H1 (cell line): ENCODE measurements around the gene PHLDA2. TPM values are rescaled to one million over a fixed set of nuclear protein-coding genes. Genes with fewer than 3 reads are reported as not detected.

Experiments
- CTCF ChIA-PET: fragments of 300-600 bp; sonication (Branson Sonifier 250); formaldehyde crosslinking; loops from one replicate; lab custom pipeline; 2021; ENCODE audit not compliant: partially characterized antibody; lab: Charles Lee
- POLR2A ChIA-PET: fragments of 300-600 bp; sonication (Branson Sonifier 250); formaldehyde crosslinking; loops from one replicate; lab custom pipeline; 2021; ENCODE audit warnings: inconsistent platforms; ENCODE audit not compliant: partially characterized antibody; lab: Charles Lee
- DNase-seq, 2 experiments: peaks; one replicate each; pipeline versions ENCODE4 v3.0.0 to v3.0.0-alpha.2; 2010 to 2022; ENCODE audit warnings: low spot score in 2 of 2, low read depth in 1 of 2, mixed read lengths in 1 of 2
- FAIRE-seq: peaks from 2 replicates; lab custom pipeline; 2011; peaks lifted over from hg19 to GRCh38; lab: Jason Lieb, UNC
- H2AFZ ChIP-seq: 2 replicates; pipeline ENCODE4 v1.8.1; 2012; ENCODE audit warnings: low read length, inconsistent platforms
- H2AK5ac ChIP-seq: 2 replicates; pipeline ENCODE4 v1.6.1; 2013; ENCODE audit warnings: low read depth, low read length
- H2BK120ac ChIP-seq: replicated peaks from 2 replicates; pipeline ENCODE3; 2013; ENCODE audit warnings: low read depth, low read length, inconsistent platforms
- H2BK12ac ChIP-seq: 2 replicates; pipeline ENCODE4 v1.6.1; 2013; ENCODE audit warnings: low read depth, low read length
- H2BK15ac ChIP-seq: 2 replicates; pipeline ENCODE4 v1.6.1; 2013; ENCODE audit warnings: low read length
- H2BK20ac ChIP-seq: 2 replicates; pipeline ENCODE4 v1.6.1; 2013; ENCODE audit warnings: low read length
- H2BK5ac ChIP-seq: 2 replicates; pipeline ENCODE4 v1.6.1; 2013; ENCODE audit warnings: low read depth, low read length
- H3K14ac ChIP-seq: 2 replicates; pipeline ENCODE4 v1.6.1; 2013; ENCODE audit warnings: inconsistent platforms; ENCODE audit not compliant: insufficient read length
- H3K18ac ChIP-seq: 2 replicates; pipeline ENCODE4 v1.6.1; 2013; ENCODE audit warnings: low read length; ENCODE audit errors: extremely low read depth
- H3K23ac ChIP-seq: 2 replicates; pipeline ENCODE4 v1.6.1; 2013; ENCODE audit warnings: inconsistent platforms; ENCODE audit not compliant: insufficient read length
- H3K23me2 ChIP-seq: 2 replicates; pipeline ENCODE4 v1.6.1; 2013; ENCODE audit warnings: low read depth, low read length
- H3K27ac ChIP-seq: 2 replicates; pipeline ENCODE4 v1.6.1; 2011; ENCODE audit warnings: low read depth, low read length, inconsistent platforms
- H3K27me3 ChIP-seq, 4 experiments: replicated peaks in 1 of 4; 1 replicate in 1 of 4; 2 replicates in 3 of 4; pipeline versions ENCODE4 v1.6.1 to v1.8.1; 2011 to 2013; ENCODE audit warnings: low read length in 3 of 4, mild to moderate bottlenecking in 3 of 4, inconsistent platforms in 2 of 4, mixed read lengths in 2 of 4, moderate library complexity in 1 of 4; ENCODE audit not compliant: control insufficient read depth in 3 of 4, insufficient read depth in 3 of 4; ENCODE audit errors: extremely low read depth in 1 of 4
- H3K36me3 ChIP-seq, 4 experiments: 2 replicates each; pipeline versions ENCODE4 v1.6.1 to v1.8.1; 2011 to 2013; ENCODE audit warnings: mild to moderate bottlenecking in 4 of 4, low read length in 3 of 4, moderate library complexity in 2 of 4, control low read depth in 1 of 4, inconsistent platforms in 1 of 4; ENCODE audit not compliant: insufficient read depth in 4 of 4, control insufficient read depth in 2 of 4
- H3K4ac ChIP-seq: replicated peaks from 2 replicates; pipeline ENCODE3; 2013; ENCODE audit warnings: low read length, low read depth, mixed read lengths, inconsistent platforms; ENCODE audit not compliant: insufficient read length
- H3K4me1 ChIP-seq, 4 experiments: replicated peaks in 1 of 4; 1 replicate in 1 of 4; 2 replicates in 3 of 4; pipeline versions ENCODE4 v1.6.1 to v1.8.1; 2011 to 2013; ENCODE audit warnings: low read length in 3 of 4, inconsistent platforms in 2 of 4, mixed read lengths in 1 of 4; ENCODE audit not compliant: insufficient read depth in 4 of 4, control insufficient read depth in 3 of 4
- H3K4me2 ChIP-seq, 2 experiments: 2 replicates each; pipeline versions ENCODE4 v1.6.1 to v1.8.1; 2011 to 2013; ENCODE audit warnings: low read depth in 2 of 2, low read length in 2 of 2, control low read depth in 1 of 2, inconsistent platforms in 1 of 2, mild to moderate bottlenecking in 1 of 2; ENCODE audit not compliant: insufficient read depth in 1 of 2
- H3K4me3 ChIP-seq, 4 experiments: fragments of 200-600, 300-600 bp in 1 of 4; sonication (generic), shearing (Covaris generic), sonication (Bioruptor Twin) in 1 of 4; 2 replicates each; pipeline versions ENCODE4 v1.5.1 to v1.8.1; 2011 to 2016; ENCODE audit warnings: low read length in 4 of 4, low read depth in 3 of 4, control low read depth in 2 of 4, inconsistent platforms in 2 of 4, mild to moderate bottlenecking in 2 of 4, mixed read lengths in 1 of 4, moderate library complexity in 1 of 4; ENCODE audit not compliant: insufficient read depth in 2 of 4; ENCODE audit errors: extremely low read depth in 1 of 4
- H3K56ac ChIP-seq: replicated peaks from 2 replicates; pipeline ENCODE3; 2013; ENCODE audit warnings: low read depth, mild to moderate bottlenecking, mixed read lengths, low read length, inconsistent platforms; ENCODE audit not compliant: insufficient read length
- H3K79me1 ChIP-seq: 2 replicates; pipeline ENCODE4 v1.6.1; 2013; ENCODE audit warnings: low read depth, low read length, control low read depth
- H3K79me2 ChIP-seq, 2 experiments: 2 replicates each; pipeline versions ENCODE4 v1.6.1 to v1.8.1; 2012 to 2013; ENCODE audit warnings: low read length in 2 of 2, mild to moderate bottlenecking in 2 of 2, inconsistent platforms in 1 of 2; ENCODE audit not compliant: insufficient read depth in 2 of 2, control insufficient read depth in 1 of 2
- H3K9ac ChIP-seq, 4 experiments: replicated peaks in 1 of 4; 1 replicate in 1 of 4; 2 replicates in 3 of 4; pipeline versions ENCODE4 v1.6.1 to v1.8.1; 2011 to 2013; ENCODE audit warnings: low read depth in 3 of 4, low read length in 3 of 4, control low read depth in 2 of 4, mild to moderate bottlenecking in 2 of 4, moderate library complexity in 2 of 4, inconsistent platforms in 1 of 4; ENCODE audit errors: extremely low read depth in 1 of 4
- H3K9me3 ChIP-seq, 2 experiments: 2 replicates each; pipeline versions ENCODE4 v1.6.1 to v1.8.1; 2012 to 2013; ENCODE audit warnings: mild to moderate bottlenecking in 2 of 2, moderate library complexity in 2 of 2, control low read depth in 1 of 2, inconsistent platforms in 1 of 2, low read depth in 1 of 2, low read length in 1 of 2, mixed read lengths in 1 of 2; ENCODE audit not compliant: insufficient read depth in 2 of 2
- H4K20me1 ChIP-seq, 2 experiments: replicated peaks in 1 of 2; 2 replicates each; pipeline versions ENCODE3 to v1.8.1; 2011 to 2013; ENCODE audit warnings: inconsistent platforms in 2 of 2, low read length in 2 of 2, mild to moderate bottlenecking in 1 of 2; ENCODE audit not compliant: insufficient read depth in 2 of 2, control insufficient read depth in 1 of 2
- H4K5ac ChIP-seq: 2 replicates; pipeline ENCODE4 v1.6.1; 2013; ENCODE audit warnings: low read length, low read depth, mixed read lengths, inconsistent platforms; ENCODE audit not compliant: insufficient read length
- H4K8ac ChIP-seq: 2 replicates; pipeline ENCODE4 v1.8.0; 2013; ENCODE audit warnings: mild to moderate bottlenecking, moderate library complexity, low read length, inconsistent platforms; ENCODE audit not compliant: insufficient read depth; ENCODE audit errors: extremely low read depth
- H4K91ac ChIP-seq: replicated peaks from 2 replicates; pipeline ENCODE3; 2013; ENCODE audit warnings: low read length, mixed read lengths, inconsistent platforms; ENCODE audit not compliant: insufficient read length
- EZH2 ChIP-seq: fragments of 200-600 bp; sonication (generic); IDR thresholded peaks from 2 replicates; pipeline ENCODE4 v1.7.1; 2012; ENCODE audit warnings: low read depth, mild to moderate bottlenecking, moderate library complexity, low read length, inconsistent platforms; ENCODE audit not compliant: severe bottlenecking
- KDM4A ChIP-seq: IDR thresholded peaks from one replicate; pipeline ENCODE4 v1.7.1; 2012; ENCODE audit warnings: low read depth, mild to moderate bottlenecking, moderate library complexity, low read length, inconsistent platforms; ENCODE audit not compliant: severe bottlenecking
- POLR2A ChIP-seq, 2 experiments: IDR thresholded peaks; 1 replicate in 1 of 2; 2 replicates in 1 of 2; pipeline ENCODE4 v1.6.1; 2011; ENCODE audit warnings: low read depth in 2 of 2, low read length in 2 of 2, mild to moderate bottlenecking in 2 of 2; ENCODE audit errors: control extremely low read depth in 1 of 2
- YY1 ChIP-seq: IDR thresholded peaks from 2 replicates; pipeline ENCODE4 v1.6.1; 2011; ENCODE audit warnings: low read depth, mild to moderate bottlenecking, low read length
- WGBS, 2 experiments: shearing (Covaris generic) in 1 of 2; methylation state at CpG; one replicate each; pipeline versions ENCODE4 v1.1.6 to v1.1.7; 2013 to 2015; ENCODE audit warnings: low lambda C conversion rate in 2 of 2, mixed read lengths in 2 of 2, inconsistent platforms in 1 of 2, low coverage in 1 of 2, missing lambda C conversion rate in 1 of 2; ENCODE audit not compliant: insufficient replicate concordance in 2 of 2, insufficient coverage in 1 of 2, insufficient read length in 1 of 2; ENCODE audit errors: extremely low coverage in 1 of 2, missing lambda C conversion rate in 1 of 2; 5-methylcytosine and 5-hydroxymethylcytosine counted together
- polyA plus RNA-seq, 7 experiments: library from polyadenylated mRNA; depleted of rRNA in 3 of 7; stranded (reverse) in 5 of 7; unstranded in 2 of 7; fragments of >200 nt in 5 of 7; fragments of 200-250 nt in 2 of 7; gene quantifications; 1 replicate in 5 of 7; 2 replicates in 1 of 7; 4 replicates in 1 of 7; pipeline versions ENCODE4 v1.2.1 to v1.2.3, GENCODE V29; 2011 to 2013; ENCODE audit warnings: missing spikeins in 2 of 7, mixed read lengths in 2 of 7
- total RNA-seq: library from RNA; stranded (reverse); fragmentation: NEBNext Ultra II Directional; extraction: Animal tissue kit (Norgen Biotek cat#: 25700); gene quantifications from 2 replicates; pipeline ENCODE4 v1.2.1, GENCODE V29; 2021

PHLDA2 gene
- total and polyA plus RNA-seq, 2 of the 8 experiments (the other 6 are each of a cell fraction or from before 2014, with no cell fraction given) = 5.2 to 7.6 TPM

DNA sequence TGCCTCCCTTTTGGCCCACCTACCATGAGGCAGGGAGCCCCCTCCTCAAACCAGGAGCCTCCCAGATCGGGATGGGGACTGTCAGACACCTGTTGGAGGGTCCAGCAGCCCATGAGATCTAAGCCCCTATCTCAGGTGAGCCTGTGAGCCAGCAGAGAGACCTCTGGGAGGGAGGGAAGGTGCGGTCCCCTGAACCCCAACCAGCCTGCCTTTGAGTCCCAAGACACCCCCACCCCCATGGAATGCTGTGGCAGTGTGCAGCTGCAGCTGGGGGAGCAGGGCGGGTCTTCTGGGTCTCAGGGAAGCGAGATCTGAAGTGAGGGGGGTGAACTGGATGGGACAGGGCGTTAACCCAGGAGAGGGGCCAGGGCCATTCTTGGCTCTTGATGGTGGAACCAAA, 42.3 kb downstream of the PHLDA2 start:
- WGBS, 2 experiments = 90% methylated on average over 5 of the region's 5 CpGs; no CpG with 5 or more reads in 1 of the 2 experiments
- POLR2A ChIA-PET = interaction anchor here (0.9 to 3.0 kb wide), 4 partner anchors 43 to 353 kb away, joined by 3 to 18 read pairs (median 6); no protein-coding TSS in a partner anchor

More for the DNA sequence above, 42.3 kb downstream of the PHLDA2 start:
- TF ChIP-seq EZH2 (peak; percentile 27), KDM4A (no peak), POLR2A (IDR thresholded peaks at IDR 0.05; ENCODE audit: control extremely low read depth in 1 of 2, low read depth in 2 of 2, low read length in 2 of 2) (no peak), YY1 (no peak)
- TF ChIP-seq, all 59 proteins: peak for 1
- Histone ChIP-seq H3K14ac (no peak overlapping the region), H4K8ac (no peak overlapping the region), H2BK120ac (no peak overlapping the region), H3K23me2 (peaks cover 12% of the 10 kb centered on the region; the same call in 1 of the 2 replicates), H3K27ac (no peak overlapping the region), H3K4me3 (no peak overlapping the region), H3K18ac (peak overlapping the region; percentile 4; the same call in 1 of the 2 replicates), H4K91ac (no peak overlapping the region), H3K4me1 (peaks cover 0 to 41% (median 32%) of the 10 kb centered on the region in 4 experiments; a peak in 6 of 7 replicates), H3K79me1 (no peaks in the 10 kb centered on the region), H3K9me3 (no peaks in the 10 kb centered on the region), H3K9ac (no peak overlapping the region), H4K20me1 (peaks cover 6 to 7% of the 10 kb centered on the region in 2 experiments), H2BK20ac (peak overlapping the region; percentile 55; the same call in 1 of the 2 replicates), H3K56ac (no peak overlapping the region), H2BK5ac (peak overlapping the region; percentile 60; the same call in 1 of the 2 replicates), H3K79me2 (no peaks in the 10 kb centered on the region), H3K27me3 (peaks cover 2 to 66% (median 40%) of the 10 kb centered on the region in 4 experiments), H2AK5ac (peak overlapping the region; percentile 70), H2AFZ (no peak overlapping the region), H2BK12ac (peak overlapping the region; percentile 77; the same call in 1 of the 2 replicates), H3K4me2 (peak overlapping the region; percentile 21 to 62; a peak in 1 of 4 replicates), H3K23ac (no peak overlapping the region), H2BK15ac (no peak overlapping the region), H3K36me3 (peaks cover 0 to 4% (median 0%) of the 10 kb centered on the region in 4 experiments; a peak in 1 of 8 replicates), H4K5ac (no peak overlapping the region), H3K4ac (no peak overlapping the region)
- CTCF ChIA-PET = interaction anchor here (0.7 to 13.5 kb wide), 38 partner anchors 8 to 465 kb away, joined by 3 to 521 read pairs (median 6); partner anchors contain the start of gene PHLDA2
- DNase-seq = no peak
- FAIRE-seq = no peak
